Heart left ventricle (tissue), 16 donors: Measurements from ENCODE around the gene PTCD3. TPM values are rescaled to one million over a fixed set of nuclear protein-coding genes. Genes with fewer than 3 reads are reported as not detected.

Experiments used
- ATAC-seq, 4 donors: fragments of 200-7000 bp; cut with Tn5 transposase; one replicate each; pipeline ENCODE4 v1.9.1; 2020 to 2022; ENCODE audit warnings: moderate library complexity in 4 of 4, mild to moderate bottlenecking in 3 of 4, moderate number of reproducible peaks in 1 of 4
- DNase-seq, 5 donors: peaks; one replicate each; pipeline ENCODE4 v3.0.0-alpha.2; 2020
- H3K27ac ChIP-seq, 12 donors: fragments of 200-600 bp; sonication (generic) in 4 of 12; one replicate each; pipeline versions ENCODE4 v1.5.0 to v1.8.0; 2016 to 2022; ENCODE audit warnings: mild to moderate bottlenecking in 2 of 12
- H3K27me3 ChIP-seq, 9 donors: fragments of 200-600 bp; sonication (generic) in 2 of 9; one replicate each; pipeline versions ENCODE4 v1.5.1 to v1.8.0; 2016 to 2022; ENCODE audit warnings: mild to moderate bottlenecking in 3 of 9
- H3K36me3 ChIP-seq, 9 donors: fragments of 200-600 bp; sonication (generic) in 2 of 9; one replicate each; pipeline versions ENCODE4 v1.5.0 to v1.8.0; 2018 to 2022; ENCODE audit warnings: mild to moderate bottlenecking in 2 of 9
- H3K4me1 ChIP-seq, 12 donors: fragments of 200-600 bp; sonication (generic) in 4 of 12; one replicate each; pipeline versions ENCODE4 v1.5.0 to v1.8.0; 2016 to 2022; ENCODE audit warnings: mild to moderate bottlenecking in 3 of 12
- H3K4me3 ChIP-seq, 12 donors: fragments of 200-600 bp; sonication (generic) in 4 of 12; one replicate each; pipeline versions ENCODE4 v1.5.0 to v1.8.0; 2017 to 2022; ENCODE audit warnings: mild to moderate bottlenecking in 9 of 12, moderate library complexity in 4 of 12
- H3K9me3 ChIP-seq, 12 donors: fragments of 200-600 bp; sonication (generic) in 4 of 12; one replicate each; pipeline versions ENCODE4 v1.5.0 to v1.8.0; 2016 to 2022; ENCODE audit warnings: mild to moderate bottlenecking in 1 of 12
- POLR2A ChIP-seq, 2 donors: fragments of 450-650 bp; IDR thresholded peaks; one replicate each; pipeline ENCODE4 v1.6.1; 2017; ENCODE audit warnings: antibody characterized with exemption in 2 of 2, mild to moderate bottlenecking in 2 of 2, moderate library complexity in 2 of 2
- WGBS, 4 donors: extraction: QIAGEN DNeasy Blood & Tissue Kit in 2 of 4; methylation state at CpG; one replicate each; pipeline versions ENCODE4 v1.1.5 to v1.1.7; 2013 to 2018; 5-methylcytosine and 5-hydroxymethylcytosine counted together
- intact Hi-C, 10 donors: fragments of 100-400 bp; cut with DNase I; formaldehyde crosslinking; loops; one replicate each; pipeline versions ENCODE4 v1.11.1 to v1.14.2; 2022
- polyA plus RNA-seq, 2 donors: library from polyadenylated mRNA; stranded (reverse); fragments of 200-250 nt; gene quantifications; one replicate each; pipeline ENCODE4 v1.2.3, GENCODE V29; 2013
- total RNA-seq, 9 donors: library from RNA; depleted of rRNA in 2 of 9; stranded (reverse); fragments of >200 nt in 2 of 9; fragmentation: NEBNext Ultra II Directional in 3 of 9; extraction: Animal tissue kit (Norgen Biotek cat#: 25700) in 3 of 9; gene quantifications; one replicate each; pipeline versions ENCODE4 v1.1.0 to v1.2.4, GENCODE V29; 2016 to 2023
- TF ChIP-seq, protein P1 (sequence below), 12 donors: fragments of 200-600 bp; sonication (generic) in 4 of 12; IDR thresholded peaks; one replicate each; pipeline versions ENCODE4 v1.5.0 to v1.8.0; 2018 to 2022; ENCODE audit warnings: antibody characterized with exemption in 12 of 12, mild to moderate bottlenecking in 5 of 12
- donor health status: ischemic (EF 13 %, LVEDD 7.1; RV severe dilation, severe dysfunction).
- donor health status: healthy with polysubstance abuse.
- donor health status: DM: no; HTN: yes; CAD: no.
- donor health status: DM: no; HTN: no; CAD: no.
- donor health status: ischemic (EF 25% LVEDD 6.9; RV normal size, moderate dysfunction).
- donor health status: ischemic (EF 25% LVEDD 5.7; RV mildly dilated, moderate dysfunction).
- donor health status: healthy.
- donor health status: DM: yes; HTN: yes; CAD: no.
- donor health status: ischemic (EF 35%, LVEDD 5.7; RV mildly dilated, moderate dysfunction).
- donor health status: nonischemic (EF 11% LVEDD 7.7; RV severe dilation, severe dysfunction).
- donor health status: DM: yes; HTN: yes; CAD: no.
- donor health status: PGD.
- donor health status: ischemic (EF 29% LVEDD 5.4; RV normal size, mild dysfunction).
- donor health status: nonischemic (EF 23%, LVEDD 6.1; RV moderate dilation, normal function).

Gene PTCD3
- total and polyA plus RNA-seq, 11 donors = 25.0 to 210 (median 117) TPM

DNA sequence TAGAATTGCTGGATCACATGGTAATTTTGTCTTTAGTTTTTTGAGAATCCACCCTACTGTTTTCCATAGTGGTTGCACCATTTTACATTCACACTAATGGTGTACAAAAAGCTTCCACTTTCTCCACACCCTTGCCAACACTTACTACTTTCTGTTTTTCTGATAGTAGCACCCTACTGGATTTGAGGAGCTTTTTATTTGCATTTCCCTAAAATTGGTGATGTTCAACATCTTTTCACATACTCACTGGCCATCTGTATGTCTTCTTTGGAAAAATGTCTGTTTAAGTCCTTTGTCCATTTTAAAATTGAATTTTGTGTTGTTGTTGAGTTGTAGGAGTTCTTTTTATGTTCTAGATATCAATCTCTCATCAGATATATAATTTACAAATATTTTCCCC, 3.9 kb upstream of the PTCD3 start:
- Histone ChIP-seq H3K36me3 (peaks cover 0 to 51% (median 35%) of the 10 kb centered on the region in 9 donors), H3K4me3 (no peak overlapping the region), H3K27ac (no peak overlapping the region), H3K9me3 (no peaks in the 10 kb centered on the region), H3K4me1 (peaks cover 5 to 29% (median 22%) of the 10 kb centered on the region in 12 donors), H3K27me3 (no peaks in the 10 kb centered on the region)
- TF ChIP-seq POLR2A (IDR thresholded peaks at IDR 0.05) = no peak
- TF ChIP-seq, protein P1, sequence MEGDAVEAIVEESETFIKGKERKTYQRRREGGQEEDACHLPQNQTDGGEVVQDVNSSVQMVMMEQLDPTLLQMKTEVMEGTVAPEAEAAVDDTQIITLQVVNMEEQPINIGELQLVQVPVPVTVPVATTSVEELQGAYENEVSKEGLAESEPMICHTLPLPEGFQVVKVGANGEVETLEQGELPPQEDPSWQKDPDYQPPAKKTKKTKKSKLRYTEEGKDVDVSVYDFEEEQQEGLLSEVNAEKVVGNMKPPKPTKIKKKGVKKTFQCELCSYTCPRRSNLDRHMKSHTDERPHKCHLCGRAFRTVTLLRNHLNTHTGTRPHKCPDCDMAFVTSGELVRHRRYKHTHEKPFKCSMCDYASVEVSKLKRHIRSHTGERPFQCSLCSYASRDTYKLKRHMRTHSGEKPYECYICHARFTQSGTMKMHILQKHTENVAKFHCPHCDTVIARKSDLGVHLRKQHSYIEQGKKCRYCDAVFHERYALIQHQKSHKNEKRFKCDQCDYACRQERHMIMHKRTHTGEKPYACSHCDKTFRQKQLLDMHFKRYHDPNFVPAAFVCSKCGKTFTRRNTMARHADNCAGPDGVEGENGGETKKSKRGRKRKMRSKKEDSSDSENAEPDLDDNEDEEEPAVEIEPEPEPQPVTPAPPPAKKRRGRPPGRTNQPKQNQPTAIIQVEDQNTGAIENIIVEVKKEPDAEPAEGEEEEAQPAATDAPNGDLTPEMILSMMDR (IDR thresholded peaks at IDR 0.05) = no peak
- DNase-seq (no peak), ATAC-seq (no peak)
- intact Hi-C loops = no loop called here

DNA sequence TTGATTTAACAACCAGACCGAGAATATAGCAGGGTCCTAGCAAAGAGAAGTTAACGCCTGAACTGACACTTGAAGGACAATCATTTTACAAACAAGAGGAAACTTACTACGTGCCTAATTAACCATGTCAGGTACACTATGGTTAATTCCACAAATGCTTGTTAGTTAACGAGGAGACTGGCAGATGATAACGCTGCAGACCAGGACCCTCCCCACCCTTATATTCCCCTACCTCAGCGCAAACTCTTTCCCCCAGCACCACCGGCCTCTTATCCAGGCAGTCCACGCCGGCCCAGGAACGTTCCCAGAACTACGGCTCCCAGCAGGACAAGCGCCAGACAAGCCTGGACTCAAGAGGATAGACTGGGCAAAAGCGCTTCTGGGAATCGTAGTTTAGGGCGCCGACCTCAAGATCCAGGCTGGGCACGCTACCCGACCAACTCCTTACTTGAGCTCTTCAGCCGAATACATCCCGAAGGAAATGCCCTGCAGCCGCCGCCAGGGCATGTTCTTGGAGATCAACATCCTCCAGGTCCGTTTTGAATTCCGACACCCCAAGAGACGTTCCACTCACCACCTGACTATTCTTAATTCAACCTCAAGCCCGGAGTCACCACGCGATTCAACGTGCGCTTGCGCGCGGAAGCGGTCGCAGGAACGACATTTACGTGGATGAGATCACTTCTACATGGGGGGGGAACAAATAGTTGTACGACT, 625 bp upstream of the PTCD3 start, which contains the start of gene POLR1A:
POLR1A (minus strand) TSS at position 635 of the 717 bp plus-strand sequence; CDS start at position 525, 110 bp downstream.
- ATAC-seq (peak; percentile 95 to 97 (median 96)), DNase-seq (peak; percentile 88 to 94 (median 91))
- intact Hi-C loops = no loop called here
- TF ChIP-seq, protein P1 (IDR thresholded peaks at IDR 0.05) = no peak
- TF ChIP-seq POLR2A (IDR thresholded peaks at IDR 0.05) = no peak
- WGBS, 4 donors = 0% methylated on average over 38 of the region's 38 CpGs
- Histone ChIP-seq H3K9me3 (no peaks in the 10 kb centered on the region), H3K4me3 (peak within 1 kb of the TSS; percentile 65 to 93 (median 77)), H3K36me3 (peaks cover 0 to 49% (median 26%) of the 10 kb centered on the region in 9 donors), H3K27ac (peak within 1 kb of the TSS; percentile 66 to 89 (median 84)), H3K4me1 (peaks cover 5 to 41% (median 32%) of the 10 kb centered on the region in 12 donors), H3K27me3 (no peaks in the 10 kb centered on the region)

DNA sequence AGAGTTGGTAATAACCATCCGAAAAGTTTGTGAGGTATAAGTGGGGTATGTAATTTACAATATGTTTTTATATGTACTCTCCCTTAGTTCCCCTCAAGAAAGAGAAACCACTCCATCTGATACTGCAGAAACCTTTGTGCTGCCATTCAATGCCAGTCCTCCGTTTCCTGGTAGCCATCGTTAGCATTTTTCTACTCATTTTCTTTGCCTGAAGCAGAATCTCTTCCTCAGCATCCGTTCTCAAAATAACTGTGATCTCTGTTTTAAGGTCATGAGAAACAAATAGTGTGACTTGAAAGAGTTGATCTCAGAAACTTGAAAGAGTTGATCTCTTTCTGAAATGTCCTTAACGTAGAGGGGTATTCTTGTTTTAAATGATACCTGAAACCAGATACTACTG, 996 bp downstream of the PTCD3 start:
- intact Hi-C loops = no loop called here
- 12 to 18% (median 16%) methylated on average over 5 of the region's 5 CpGs for WGBS, 4 donors
- Histone ChIP-seq H3K4me1 (peaks cover 5 to 41% (median 32%) of the 10 kb centered on the region in 12 donors), H3K27ac (peak overlapping the region in 6 of 12 donors; percentile 79 to 89 (median 86)), H3K4me3 (peak overlapping the region; percentile 65 to 93 (median 77)), H3K9me3 (no peaks in the 10 kb centered on the region), H3K36me3 (peaks cover 0 to 54% (median 37%) of the 10 kb centered on the region in 9 donors), H3K27me3 (no peaks in the 10 kb centered on the region)
- DNase-seq (no peak), ATAC-seq (no peak)
- TF ChIP-seq, protein P1 (IDR thresholded peaks at IDR 0.05) = no peak
- TF ChIP-seq POLR2A (IDR thresholded peaks at IDR 0.05) = no peak

DNA sequence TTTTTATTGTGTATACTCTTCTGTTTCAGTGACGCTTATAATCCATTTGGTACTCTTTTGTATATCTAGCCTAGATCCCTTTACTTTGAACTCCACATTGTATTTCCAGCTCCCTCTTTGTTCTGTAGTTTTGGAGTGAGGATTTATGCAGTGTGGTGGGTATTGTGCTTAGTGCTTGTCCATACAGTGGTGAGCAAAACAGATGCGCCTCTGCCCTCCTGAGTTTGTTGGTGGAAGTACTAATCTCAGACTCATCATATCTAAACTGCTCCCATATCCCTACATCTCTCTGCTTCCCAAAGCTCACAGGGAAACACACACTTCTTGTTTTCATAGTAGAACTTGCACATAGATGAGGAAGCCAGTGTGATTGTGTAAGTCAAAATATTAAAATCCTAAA, 12.1 kb downstream of the PTCD3 start:
- Histone ChIP-seq H3K27me3 (no peaks in the 10 kb centered on the region), H3K27ac (no peak overlapping the region), H3K4me1 (peaks cover 0 to 25% (median 12%) of the 10 kb centered on the region in 12 donors), H3K9me3 (no peaks in the 10 kb centered on the region), H3K36me3 (peaks cover 0 to 100% (median 94%) of the 10 kb centered on the region in 9 donors), H3K4me3 (no peak overlapping the region)
- ATAC-seq (no peak), DNase-seq (no peak)
- intact Hi-C loops = no loop called here
- WGBS, 4 donors = 92 to 98% (median 96%) methylated on average over 2 of the region's 2 CpGs
- TF ChIP-seq, protein P1 (IDR thresholded peaks at IDR 0.05) = no peak
- TF ChIP-seq POLR2A (IDR thresholded peaks at IDR 0.05) = no peak
